OCI-LY1 (cell line): Measurements from ENCODE around the gene SPAG17.

Experiments
- CTCF ChIP-seq: fragments of 200-600 bp; sonication (generic), shearing (Covaris generic); IDR thresholded peaks from 2 replicates; pipeline ENCODE4 v1.5.1; 2017; ENCODE audit warnings: mild to moderate bottlenecking, antibody characterized with exemption, low read length, moderate library complexity, mixed read lengths
- EZH2 ChIP-seq: fragments of 200-600 bp; sonication (generic), shearing (Covaris generic); IDR thresholded peaks from 2 replicates; pipeline ENCODE4 v1.8.0; 2017; ENCODE audit warnings: borderline replicate concordance, mixed run types, mild to moderate bottlenecking, antibody characterized with exemption, low read length, moderate library complexity, mixed read lengths

- no peak for TF ChIP-seq CTCF
- no peak for TF ChIP-seq EZH2
Measured at GRCh38 chr1:117919376-117919775, 265.7 kb downstream of the SPAG17 start.
